ENCODE data around the gene SLC3A2. TPM values are rescaled to one million over a fixed set of nuclear protein-coding genes. Genes with fewer than 3 reads are reported as not detected.

SLC3A2 gene
- total and polyA plus RNA-seq, 4 donors, result 34.3 to 59.5 (median 51.0) TPM

DNA sequence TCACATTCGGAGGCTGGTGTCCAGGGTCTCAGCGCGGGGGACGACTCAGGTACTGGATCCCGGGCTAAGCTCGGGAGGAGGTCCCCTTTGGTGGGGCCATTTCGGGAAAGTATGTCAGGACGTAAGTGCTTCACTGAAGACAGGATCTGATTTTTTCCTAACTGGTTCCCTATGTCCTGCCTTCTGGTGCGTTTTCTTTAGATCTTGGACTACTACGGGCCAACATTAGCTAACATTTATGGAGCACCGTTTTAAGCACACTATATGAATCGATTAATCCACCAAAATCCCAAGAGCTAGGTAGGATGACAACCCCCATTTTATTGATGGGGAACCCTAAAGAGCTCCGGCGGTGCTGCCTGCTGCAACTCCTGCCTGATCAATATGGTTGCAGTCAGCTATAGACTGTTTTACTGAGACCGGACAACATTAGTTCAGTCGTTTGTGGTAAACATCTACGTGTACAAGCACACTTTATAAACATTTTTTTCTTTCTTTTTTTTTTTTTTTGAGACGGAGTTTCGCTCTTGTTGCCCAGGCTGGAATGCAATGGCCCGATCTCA is 24.3 kb upstream of the SLC3A2 start:
- no peak for TF ChIP-seq TAF1 (conservative IDR thresholded peaks at IDR 0.05)
- TF ChIP-seq, protein P1, sequence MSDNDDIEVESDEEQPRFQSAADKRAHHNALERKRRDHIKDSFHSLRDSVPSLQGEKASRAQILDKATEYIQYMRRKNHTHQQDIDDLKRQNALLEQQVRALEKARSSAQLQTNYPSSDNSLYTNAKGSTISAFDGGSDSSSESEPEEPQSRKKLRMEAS (IDR thresholded peaks at IDR 0.05), result no peak
- no peak for TF ChIP-seq GABPA (IDR thresholded peaks at IDR 0.05 in 1 of 2, conservative IDR thresholded peaks at IDR 0.05 in 1 of 2)
- no peak for TF ChIP-seq RXRA (IDR thresholded peaks at IDR 0.05)
- TF ChIP-seq FOXA2 (IDR thresholded peaks at IDR 0.05), result no peak
- TF ChIP-seq, protein P2, sequence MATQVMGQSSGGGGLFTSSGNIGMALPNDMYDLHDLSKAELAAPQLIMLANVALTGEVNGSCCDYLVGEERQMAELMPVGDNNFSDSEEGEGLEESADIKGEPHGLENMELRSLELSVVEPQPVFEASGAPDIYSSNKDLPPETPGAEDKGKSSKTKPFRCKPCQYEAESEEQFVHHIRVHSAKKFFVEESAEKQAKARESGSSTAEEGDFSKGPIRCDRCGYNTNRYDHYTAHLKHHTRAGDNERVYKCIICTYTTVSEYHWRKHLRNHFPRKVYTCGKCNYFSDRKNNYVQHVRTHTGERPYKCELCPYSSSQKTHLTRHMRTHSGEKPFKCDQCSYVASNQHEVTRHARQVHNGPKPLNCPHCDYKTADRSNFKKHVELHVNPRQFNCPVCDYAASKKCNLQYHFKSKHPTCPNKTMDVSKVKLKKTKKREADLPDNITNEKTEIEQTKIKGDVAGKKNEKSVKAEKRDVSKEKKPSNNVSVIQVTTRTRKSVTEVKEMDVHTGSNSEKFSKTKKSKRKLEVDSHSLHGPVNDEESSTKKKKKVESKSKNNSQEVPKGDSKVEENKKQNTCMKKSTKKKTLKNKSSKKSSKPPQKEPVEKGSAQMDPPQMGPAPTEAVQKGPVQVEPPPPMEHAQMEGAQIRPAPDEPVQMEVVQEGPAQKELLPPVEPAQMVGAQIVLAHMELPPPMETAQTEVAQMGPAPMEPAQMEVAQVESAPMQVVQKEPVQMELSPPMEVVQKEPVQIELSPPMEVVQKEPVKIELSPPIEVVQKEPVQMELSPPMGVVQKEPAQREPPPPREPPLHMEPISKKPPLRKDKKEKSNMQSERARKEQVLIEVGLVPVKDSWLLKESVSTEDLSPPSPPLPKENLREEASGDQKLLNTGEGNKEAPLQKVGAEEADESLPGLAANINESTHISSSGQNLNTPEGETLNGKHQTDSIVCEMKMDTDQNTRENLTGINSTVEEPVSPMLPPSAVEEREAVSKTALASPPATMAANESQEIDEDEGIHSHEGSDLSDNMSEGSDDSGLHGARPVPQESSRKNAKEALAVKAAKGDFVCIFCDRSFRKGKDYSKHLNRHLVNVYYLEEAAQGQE (IDR thresholded peaks at IDR 0.05), result no peak
- TF ChIP-seq, protein P3, sequence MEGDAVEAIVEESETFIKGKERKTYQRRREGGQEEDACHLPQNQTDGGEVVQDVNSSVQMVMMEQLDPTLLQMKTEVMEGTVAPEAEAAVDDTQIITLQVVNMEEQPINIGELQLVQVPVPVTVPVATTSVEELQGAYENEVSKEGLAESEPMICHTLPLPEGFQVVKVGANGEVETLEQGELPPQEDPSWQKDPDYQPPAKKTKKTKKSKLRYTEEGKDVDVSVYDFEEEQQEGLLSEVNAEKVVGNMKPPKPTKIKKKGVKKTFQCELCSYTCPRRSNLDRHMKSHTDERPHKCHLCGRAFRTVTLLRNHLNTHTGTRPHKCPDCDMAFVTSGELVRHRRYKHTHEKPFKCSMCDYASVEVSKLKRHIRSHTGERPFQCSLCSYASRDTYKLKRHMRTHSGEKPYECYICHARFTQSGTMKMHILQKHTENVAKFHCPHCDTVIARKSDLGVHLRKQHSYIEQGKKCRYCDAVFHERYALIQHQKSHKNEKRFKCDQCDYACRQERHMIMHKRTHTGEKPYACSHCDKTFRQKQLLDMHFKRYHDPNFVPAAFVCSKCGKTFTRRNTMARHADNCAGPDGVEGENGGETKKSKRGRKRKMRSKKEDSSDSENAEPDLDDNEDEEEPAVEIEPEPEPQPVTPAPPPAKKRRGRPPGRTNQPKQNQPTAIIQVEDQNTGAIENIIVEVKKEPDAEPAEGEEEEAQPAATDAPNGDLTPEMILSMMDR (IDR thresholded peaks at IDR 0.05; ENCODE audit: low read depth, low read length, missing input control), result no peak
- TF ChIP-seq, protein P4, sequence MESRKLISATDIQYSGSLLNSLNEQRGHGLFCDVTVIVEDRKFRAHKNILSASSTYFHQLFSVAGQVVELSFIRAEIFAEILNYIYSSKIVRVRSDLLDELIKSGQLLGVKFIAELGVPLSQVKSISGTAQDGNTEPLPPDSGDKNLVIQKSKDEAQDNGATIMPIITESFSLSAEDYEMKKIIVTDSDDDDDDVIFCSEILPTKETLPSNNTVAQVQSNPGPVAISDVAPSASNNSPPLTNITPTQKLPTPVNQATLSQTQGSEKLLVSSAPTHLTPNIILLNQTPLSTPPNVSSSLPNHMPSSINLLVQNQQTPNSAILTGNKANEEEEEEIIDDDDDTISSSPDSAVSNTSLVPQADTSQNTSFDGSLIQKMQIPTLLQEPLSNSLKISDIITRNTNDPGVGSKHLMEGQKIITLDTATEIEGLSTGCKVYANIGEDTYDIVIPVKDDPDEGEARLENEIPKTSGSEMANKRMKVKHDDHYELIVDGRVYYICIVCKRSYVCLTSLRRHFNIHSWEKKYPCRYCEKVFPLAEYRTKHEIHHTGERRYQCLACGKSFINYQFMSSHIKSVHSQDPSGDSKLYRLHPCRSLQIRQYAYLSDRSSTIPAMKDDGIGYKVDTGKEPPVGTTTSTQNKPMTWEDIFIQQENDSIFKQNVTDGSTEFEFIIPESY (IDR thresholded peaks at IDR 0.05), result no peak
- TF ChIP-seq, protein P5, sequence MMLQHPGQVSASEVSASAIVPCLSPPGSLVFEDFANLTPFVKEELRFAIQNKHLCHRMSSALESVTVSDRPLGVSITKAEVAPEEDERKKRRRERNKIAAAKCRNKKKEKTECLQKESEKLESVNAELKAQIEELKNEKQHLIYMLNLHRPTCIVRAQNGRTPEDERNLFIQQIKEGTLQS (IDR thresholded peaks at IDR 0.05), result no peak
- no peak for TF ChIP-seq HNF4G (IDR thresholded peaks at IDR 0.05)
- no peak for TF ChIP-seq SP1 (IDR thresholded peaks at IDR 0.05)
- no peak for TF ChIP-seq NR2F2 (IDR thresholded peaks at IDR 0.05)
- no peaks in the 10 kb centered on the region for H3K9me3 ChIP-seq (ENCODE audit: control insufficient read depth in 4 of 4, low read length in 3 of 4)
- H3K4me3 ChIP-seq (ENCODE audit: low read depth in 1 of 3, low read length in 3 of 3), result peak overlapping the region; percentile 49 to 87 (median 69)
- peak overlapping the region; percentile 64 to 65 for H3K27ac ChIP-seq (ENCODE audit: low read depth in 1 of 2, low read length in 2 of 2)
- H3K27me3 ChIP-seq (ENCODE audit: control insufficient read depth in 4 of 4, insufficient read depth in 4 of 4, low read length in 3 of 4), result no peaks in the 10 kb centered on the region
- no peak for DNase-seq (ENCODE audit: low spot score)
- peaks cover 2 to 26% (median 24%) of the 10 kb centered on the region in 4 donors for H3K36me3 ChIP-seq (ENCODE audit: control insufficient read depth in 4 of 4, insufficient read depth in 3 of 4, low read depth in 1 of 4, low read length in 3 of 4)
- peaks cover 5 to 33% (median 17%) of the 10 kb centered on the region in 4 donors for H3K4me1 ChIP-seq (ENCODE audit: control insufficient read depth in 4 of 4, insufficient read depth in 4 of 4, low read length in 3 of 4)
- H3K9ac ChIP-seq (ENCODE audit: low read depth in 1 of 2, low read length in 2 of 2), result peak overlapping the region; percentile 51 to 72
- WGBS, result 7% methylated on average over 20 of the region's 20 CpGs

DNA sequence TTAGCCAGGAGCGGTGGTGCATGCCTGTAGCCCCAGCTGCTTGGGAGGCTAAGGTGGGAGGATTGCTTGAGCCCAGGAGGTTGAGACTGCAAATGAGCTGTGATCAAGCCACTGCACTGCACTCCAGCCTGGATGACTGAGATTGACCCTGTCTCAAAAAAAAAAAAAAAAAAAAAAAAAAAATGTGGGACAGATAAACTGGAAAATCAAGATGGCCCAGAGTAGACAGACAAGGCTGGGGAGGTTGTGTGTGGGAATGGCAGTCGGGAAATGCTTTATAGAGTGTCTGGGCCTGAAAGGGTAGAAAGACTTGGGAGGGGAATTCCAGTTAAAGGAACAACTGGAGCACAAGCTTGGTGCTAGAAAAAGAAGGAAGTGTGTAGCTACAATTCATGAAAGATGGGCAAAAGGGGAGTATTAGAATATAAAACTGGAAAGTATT is 23.1 kb upstream of the SLC3A2 start:
- H3K36me3 ChIP-seq (ENCODE audit: control insufficient read depth in 4 of 4, insufficient read depth in 3 of 4, low read depth in 1 of 4, low read length in 3 of 4), result peaks cover 2 to 16% (median 14%) of the 10 kb centered on the region in 4 donors
- 76% methylated on average over 2 of the region's 2 CpGs for WGBS
- no peak for DNase-seq (ENCODE audit: low spot score)
- no peak overlapping the region for H3K27ac ChIP-seq (ENCODE audit: low read depth in 1 of 2, low read length in 2 of 2)
- no peaks in the 10 kb centered on the region for H3K9me3 ChIP-seq (ENCODE audit: control insufficient read depth in 4 of 4, low read length in 3 of 4)
- H3K4me1 ChIP-seq (ENCODE audit: control insufficient read depth in 4 of 4, insufficient read depth in 4 of 4, low read length in 3 of 4), result peaks cover 5 to 33% (median 17%) of the 10 kb centered on the region in 4 donors
- H3K9ac ChIP-seq (ENCODE audit: low read depth in 1 of 2, low read length in 2 of 2), result no peak overlapping the region
- H3K27me3 ChIP-seq (ENCODE audit: control insufficient read depth in 4 of 4, insufficient read depth in 4 of 4, low read length in 3 of 4), result no peaks in the 10 kb centered on the region
- no peak overlapping the region for H3K4me3 ChIP-seq (ENCODE audit: low read depth in 1 of 3, low read length in 3 of 3)
- TF ChIP-seq GABPA (IDR thresholded peaks at IDR 0.05 in 1 of 2, conservative IDR thresholded peaks at IDR 0.05 in 1 of 2), result no peak
- TF ChIP-seq, protein P3 (IDR thresholded peaks at IDR 0.05; ENCODE audit: low read depth, low read length, missing input control), result no peak
- TF ChIP-seq, protein P2 (IDR thresholded peaks at IDR 0.05), result no peak
- TF ChIP-seq EGR1 (IDR thresholded peaks at IDR 0.05; ENCODE audit: low read depth in 2 of 2), result no peak
- TF ChIP-seq, protein P4 (IDR thresholded peaks at IDR 0.05), result no peak
- TF ChIP-seq SP1 (IDR thresholded peaks at IDR 0.05), result no peak
- TF ChIP-seq NR2F2 (IDR thresholded peaks at IDR 0.05), result no peak
